K562 (cell line): ENCODE data around the gene DAGLA.

ENCODE experiments used
- CBX2 ChIP-seq: fragments of 200-600 bp; sonication (generic); IDR thresholded peaks from one replicate; pipeline ENCODE4 v1.6.1; 2012; ENCODE audit warnings: mild to moderate bottlenecking, low read length, inconsistent platforms; ENCODE audit not compliant: insufficient read depth, poor library complexity, severe bottlenecking
- ZNF165 ChIP-seq: fragments of 250-450 bp; sonication (Bioruptor Pico); IDR thresholded peaks from 2 replicates; pipeline ENCODE4 v1.4.0; 2020; ENCODE audit warnings: borderline replicate concordance

DNA sequence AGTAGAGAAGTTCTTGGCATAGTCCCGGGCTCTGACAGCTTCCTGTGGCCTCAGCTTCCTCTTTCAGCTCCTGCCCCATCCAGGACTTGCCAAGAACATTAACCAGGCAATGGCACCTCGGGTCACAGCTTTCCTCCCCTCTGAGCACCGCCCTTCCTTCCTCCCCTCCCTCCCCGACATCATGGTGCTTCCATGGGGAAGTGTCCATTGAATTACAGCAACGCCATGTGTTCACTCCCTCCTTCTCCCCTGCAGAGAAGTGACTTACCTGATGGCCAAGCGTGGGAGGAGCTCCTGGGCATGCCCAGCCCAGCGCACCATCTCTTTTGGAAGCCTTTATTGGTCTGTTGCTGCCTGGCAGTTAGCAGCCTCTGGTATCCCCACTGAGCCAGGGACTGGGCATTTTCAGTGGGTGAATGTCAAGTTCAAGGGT, 25.8 kb upstream of the DAGLA start:
- TF ChIP-seq ZNF165 (CRISPR knock-in tag), result no peak
- TF ChIP-seq CBX2, result no peak
